SK-N-SH (cell line): ENCODE data around the gene RBMS3.

ENCODE experiments used
- CTCF ChIP-seq: fragments of 200-600 bp; sonication (generic); IDR thresholded peaks from 2 replicates; pipeline ENCODE4 v1.6.1; 2017; ENCODE audit warnings: antibody characterized with exemption, mild to moderate bottlenecking, moderate library complexity
- EZH2phosphoT487 ChIP-seq: fragments of 200-600 bp; sonication (generic); IDR thresholded peaks from 2 replicates; pipeline ENCODE4 v1.6.1; 2017; ENCODE audit warnings: low read depth, mixed run types, mild to moderate bottlenecking, antibody characterized with exemption, moderate library complexity, borderline replicate concordance
- FOSL2 ChIP-seq: IDR thresholded peaks from 2 replicates; pipeline ENCODE4 v1.4.0; 2012; ENCODE audit warnings: low read depth, mild to moderate bottlenecking, moderate library complexity, borderline replicate concordance
- GABPA ChIP-seq: IDR thresholded peaks from 2 replicates; pipeline ENCODE4 v1.4.0; 2012; ENCODE audit warnings: low read depth, mild to moderate bottlenecking
- GATA2 ChIP-seq: sonication (generic); formaldehyde crosslinking; IDR thresholded peaks from 2 replicates; pipeline ENCODE4 v1.5.0; 2020; ENCODE audit warnings: mild to moderate bottlenecking, missing genetic modification reagents
- MAX ChIP-seq: IDR thresholded peaks from 2 replicates; pipeline ENCODE4 v1.4.0; 2012; ENCODE audit warnings: low read depth
- POLR2AphosphoS5 ChIP-seq: IDR thresholded peaks from 2 replicates; pipeline ENCODE4 v1.6.1; 2012; ENCODE audit warnings: low read depth, low read length
- RCOR1 ChIP-seq: fragments of 150-350 bp; IDR thresholded peaks from 2 replicates; pipeline ENCODE4 v1.6.1; 2017; ENCODE audit warnings: antibody characterized with exemption, low read length
- REST ChIP-seq: IDR thresholded peaks from 2 replicates; pipeline ENCODE4 v1.6.1; 2012; ENCODE audit warnings: mild to moderate bottlenecking, low read depth, low read length, moderate library complexity
- SMC3 ChIP-seq: IDR thresholded peaks from 2 replicates; pipeline ENCODE4 v1.6.1; 2012; ENCODE audit warnings: low read depth, low read length, improper control_type of control experiment
- TEAD4 ChIP-seq: IDR thresholded peaks from 2 replicates; pipeline ENCODE4 v1.4.0; 2012; ENCODE audit warnings: mild to moderate bottlenecking, borderline replicate concordance; ENCODE audit not compliant: insufficient read depth
- USF2 ChIP-seq: fragments of 150-350 bp; IDR thresholded peaks from 2 replicates; pipeline ENCODE4 v1.6.1; 2017; ENCODE audit warnings: antibody characterized with exemption, low read length, low read depth, borderline replicate concordance

- TF ChIP-seq MAX, result no peak
- no peak for TF ChIP-seq EZH2phosphoT487
- TF ChIP-seq SMC3, result no peak
- TF ChIP-seq TEAD4, result no peak
- no peak for TF ChIP-seq GABPA
- TF ChIP-seq CTCF, result no peak
- TF ChIP-seq RCOR1, result no peak
- TF ChIP-seq FOSL2, result no peak
- no peak for TF ChIP-seq POLR2AphosphoS5
- no peak for TF ChIP-seq USF2
- no peak for TF ChIP-seq GATA2 (CRISPR knock-in tag)
- no peak for TF ChIP-seq REST
These were observed 264.7 kb downstream of the RBMS3 start for GRCh38 chr3:29545615-29546014.
